GM18519 (cell line): ENCODE measurements around the gene NAPSA.

Experiments used
- ATAC-seq: cut with Tn5 transposase; IDR thresholded peaks from one replicate; pipeline ENCODE4 v1.9.1; 2021; ENCODE audit warnings: mild to moderate bottlenecking, moderate library complexity; ENCODE audit not compliant: unreplicated experiment, low FRiP score

Gene NAPSA

GRCh38 chr19:50384685-50385535 is 19.5 kb upstream of the NAPSA start:
- ATAC-seq = no peak

DNA sequence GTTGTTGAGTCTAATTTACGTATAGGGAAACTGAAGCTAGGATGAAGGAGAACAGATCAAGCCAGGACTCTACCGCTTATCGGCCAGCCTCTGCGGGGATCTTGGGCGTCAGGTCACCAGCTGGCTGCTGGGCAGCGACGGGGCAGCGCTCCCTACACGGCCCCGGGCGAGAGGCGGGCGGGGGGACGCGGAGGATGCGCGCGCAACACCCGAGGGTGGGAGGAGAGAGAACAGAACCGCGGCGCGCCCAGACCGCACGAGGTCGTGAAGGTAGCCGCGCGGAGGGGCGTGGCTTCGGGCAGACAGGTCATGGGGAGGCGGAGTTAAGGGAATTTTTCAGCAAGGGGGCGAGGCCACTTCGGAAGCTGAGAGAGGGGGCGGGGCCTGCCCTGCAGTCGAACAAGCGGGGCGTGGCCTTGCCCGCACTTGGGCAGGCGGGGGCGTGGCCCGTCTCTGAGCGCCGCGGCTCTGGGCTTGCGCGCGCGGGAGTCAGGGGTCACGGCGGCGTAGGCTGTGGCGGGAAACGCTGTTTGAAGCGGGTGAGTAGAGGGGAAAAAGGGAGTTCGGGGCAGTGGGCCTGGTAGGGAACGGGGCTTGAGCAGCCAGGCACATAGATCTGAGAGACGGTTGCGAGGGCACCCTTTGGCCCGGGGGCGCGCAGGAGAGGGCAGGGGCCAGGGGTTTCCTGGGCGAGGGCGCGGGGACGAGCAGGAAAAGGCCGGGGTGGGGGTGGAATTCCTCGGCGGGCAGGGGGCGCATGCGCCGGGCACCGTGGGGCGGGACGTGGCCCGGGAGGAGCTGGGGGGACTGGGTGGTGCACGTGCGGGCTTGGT is 18.6 kb upstream of the NAPSA start, which contains the start of gene POLD1:
TSS of gene POLD1 (plus strand) at position 496 of the 833 bp plus-strand sequence. CDS start 14,505 bp downstream, outside the sequence.
- ATAC-seq = peak; percentile 59

DNA sequence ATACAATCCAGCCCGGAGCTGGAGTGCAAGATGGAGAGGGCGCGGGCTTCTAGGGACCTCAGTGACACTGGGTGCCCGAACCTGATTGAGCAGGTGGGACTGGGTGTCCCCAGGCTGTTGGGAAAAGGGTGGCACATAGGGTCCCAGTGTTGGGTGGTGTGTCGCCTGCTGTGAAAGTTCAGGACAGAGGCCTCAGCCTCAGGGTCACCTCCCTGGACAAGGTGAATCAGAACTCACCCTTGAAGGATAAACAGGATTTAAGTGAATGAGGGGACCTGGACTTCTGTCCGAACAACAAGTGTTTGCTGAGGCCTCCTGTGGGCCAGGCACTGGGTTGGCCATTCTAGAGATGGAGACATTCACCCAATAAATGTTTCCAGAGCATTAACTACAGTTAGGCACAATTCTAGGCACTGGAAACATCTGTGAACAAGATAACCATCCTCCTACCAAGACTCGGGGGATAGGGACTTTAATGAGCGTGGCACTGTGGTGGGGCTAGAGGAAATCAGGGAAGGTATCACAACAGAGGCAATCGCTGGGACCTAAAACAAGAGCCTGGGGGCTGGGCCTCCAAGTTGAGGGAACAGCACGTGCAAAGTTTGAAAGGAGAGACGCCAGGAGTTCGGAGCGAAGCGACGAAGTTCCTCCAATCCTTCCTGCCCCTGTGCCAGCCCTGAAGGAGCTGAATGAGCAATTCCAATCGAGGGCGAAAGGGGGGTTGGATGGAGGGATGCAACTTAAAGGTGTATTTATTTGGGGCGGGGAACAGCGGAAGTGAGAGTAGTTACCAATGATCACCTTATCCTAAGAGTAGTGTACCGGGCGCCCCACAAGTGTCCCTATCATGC is 17.8 kb upstream of the NAPSA start:
- no peak for ATAC-seq

DNA sequence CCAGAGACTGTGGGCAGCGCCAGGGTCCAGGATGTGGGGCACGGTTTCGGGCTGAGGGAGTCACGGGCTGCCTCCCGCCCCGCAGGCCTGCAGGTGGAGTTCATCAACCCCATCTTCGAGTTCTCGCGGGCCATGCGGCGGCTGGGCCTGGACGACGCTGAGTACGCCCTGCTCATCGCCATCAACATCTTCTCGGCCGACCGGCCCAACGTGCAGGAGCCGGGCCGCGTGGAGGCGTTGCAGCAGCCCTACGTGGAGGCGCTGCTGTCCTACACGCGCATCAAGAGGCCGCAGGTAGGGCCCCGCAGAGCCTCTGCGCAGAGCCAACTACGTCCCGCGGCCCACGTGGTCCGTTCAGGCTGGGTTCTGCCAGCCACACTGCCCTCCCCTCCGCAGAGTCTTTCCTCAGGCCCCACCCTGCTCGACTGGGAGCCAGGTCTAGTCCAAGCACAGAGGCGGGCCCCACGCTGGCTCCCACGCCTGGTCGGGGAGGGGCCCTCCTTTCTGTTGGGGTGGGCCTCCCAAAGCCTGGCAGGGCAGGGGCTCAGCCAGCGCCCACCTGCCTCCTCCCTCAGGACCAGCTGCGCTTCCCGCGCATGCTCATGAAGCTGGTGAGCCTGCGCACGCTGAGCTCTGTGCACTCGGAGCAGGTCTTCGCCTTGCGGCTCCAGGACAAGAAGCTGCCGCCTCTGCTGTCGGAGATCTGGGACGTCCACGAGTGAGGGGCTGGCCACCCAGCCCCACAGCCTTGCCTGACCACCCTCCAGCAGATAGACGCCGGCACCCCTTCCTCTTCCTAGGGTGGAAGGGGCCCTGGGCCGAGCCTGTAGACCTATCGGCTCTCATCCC is 16.7 kb upstream of the NAPSA start:
- no peak for ATAC-seq

DNA sequence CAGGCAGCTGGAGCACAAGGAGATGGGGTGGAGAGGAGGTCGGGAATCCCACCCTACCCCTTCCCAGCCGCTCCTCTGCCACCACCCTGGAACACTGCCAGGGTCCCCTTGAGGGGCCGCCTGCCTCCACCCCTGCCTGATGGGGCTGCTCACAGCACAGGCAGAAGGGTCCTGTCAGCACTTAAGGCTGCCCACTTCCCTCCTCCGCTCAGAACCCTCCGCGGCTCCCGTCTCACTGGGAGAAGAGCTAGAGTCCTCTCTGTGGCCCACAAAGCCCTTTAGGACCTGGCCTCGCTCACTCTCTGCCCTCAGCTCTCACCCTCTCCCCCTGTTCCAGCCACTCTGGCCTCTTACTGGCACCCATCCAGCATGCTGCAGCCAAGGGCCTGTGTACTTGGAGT is 15.3 kb upstream of the NAPSA start:
- ATAC-seq = no peak

GRCh38 chr19:50380137-50380536 is 14.7 kb upstream of the NAPSA start:
- no peak for ATAC-seq

DNA sequence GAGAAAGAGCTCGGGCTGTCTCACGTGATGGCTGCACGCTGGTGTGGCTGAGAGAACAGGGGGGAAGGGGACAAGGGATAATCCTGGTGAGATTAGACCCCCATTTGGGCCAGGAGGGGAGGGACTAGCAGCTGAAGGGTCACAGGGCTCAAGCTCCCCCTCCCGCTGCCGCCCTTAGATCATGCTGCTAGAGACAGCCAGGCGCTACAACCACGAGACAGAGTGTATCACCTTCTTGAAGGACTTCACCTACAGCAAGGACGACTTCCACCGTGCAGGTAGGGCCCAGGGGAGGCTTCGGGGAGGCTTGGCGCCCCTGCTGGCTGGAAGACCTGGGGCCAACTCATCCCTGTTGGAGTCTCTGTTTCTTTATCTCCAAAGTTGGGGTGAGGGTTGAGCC is 14.2 kb upstream of the NAPSA start:
- no peak for ATAC-seq

DNA sequence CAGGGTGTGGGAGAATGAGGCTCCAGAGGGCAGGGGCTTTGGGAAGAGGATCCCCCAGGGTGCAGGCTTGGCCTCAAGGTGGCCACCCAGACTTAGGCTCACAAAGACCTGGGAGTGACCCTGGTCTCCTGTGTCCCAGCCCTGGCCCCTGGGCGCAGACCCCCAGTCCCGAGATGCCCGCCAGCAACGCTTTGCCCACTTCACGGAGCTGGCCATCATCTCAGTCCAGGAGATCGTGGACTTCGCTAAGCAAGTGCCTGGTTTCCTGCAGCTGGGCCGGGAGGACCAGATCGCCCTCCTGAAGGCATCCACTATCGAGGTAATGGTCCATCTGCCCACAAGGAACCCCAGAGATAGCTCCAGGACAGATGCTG is 13.4 kb upstream of the NAPSA start:
- no peak for ATAC-seq

- ATAC-seq = no peak
These were observed 12.9 kb upstream of the NAPSA start for GRCh38 chr19:50378169-50378862.

DNA sequence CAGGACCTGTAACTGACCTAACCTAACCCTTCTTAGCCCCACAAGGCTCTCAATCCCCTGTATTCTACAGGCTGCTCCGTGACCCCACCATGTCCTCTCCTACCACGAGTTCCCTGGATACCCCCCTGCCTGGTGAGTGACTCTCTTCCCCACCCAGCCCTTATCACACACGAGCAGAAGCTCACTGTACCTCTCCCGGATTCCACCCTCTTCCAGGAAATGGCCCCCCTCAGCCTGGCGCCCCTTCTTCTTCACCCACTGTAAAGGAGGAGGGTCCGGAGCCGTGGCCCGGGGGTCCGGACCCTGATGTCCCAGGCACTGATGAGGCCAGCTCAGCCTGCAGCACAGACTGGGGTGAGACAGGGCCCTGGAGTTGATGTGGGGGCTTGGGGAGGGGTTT is 12.1 kb upstream of the NAPSA start:
- ATAC-seq = no peak

DNA sequence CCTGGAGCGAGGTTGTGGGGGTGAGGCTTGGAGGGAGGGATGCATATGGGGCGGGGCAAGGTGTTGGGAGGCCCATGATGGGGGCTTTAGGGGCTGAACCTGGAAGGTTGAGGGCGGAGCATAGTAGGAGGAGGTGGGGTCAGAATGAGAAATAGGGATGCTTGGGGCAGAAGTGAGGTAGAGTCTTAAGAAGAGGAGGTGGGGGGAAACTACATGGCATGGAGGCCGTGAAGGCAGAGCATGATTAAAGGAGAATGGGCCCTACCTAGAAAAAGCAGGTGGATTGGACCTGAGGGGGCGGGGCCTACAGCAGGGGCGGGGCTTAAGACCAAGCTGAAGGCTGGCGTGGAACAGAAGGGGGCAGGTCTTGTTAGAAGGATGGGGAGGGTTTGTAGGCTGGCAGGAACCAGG is 11.6 kb upstream of the NAPSA start:
- ATAC-seq = no peak

- ATAC-seq = peak; percentile 67
These were observed 11.0 kb upstream of the NAPSA start, which contains the start of gene NR1H2 for GRCh38 chr19:50376166-50377050. Gene NR1H2, plus strand, starts transcription at chr19:50376457. Its CDS starts 1,149 bp downstream, at chr19:50377606.

DNA sequence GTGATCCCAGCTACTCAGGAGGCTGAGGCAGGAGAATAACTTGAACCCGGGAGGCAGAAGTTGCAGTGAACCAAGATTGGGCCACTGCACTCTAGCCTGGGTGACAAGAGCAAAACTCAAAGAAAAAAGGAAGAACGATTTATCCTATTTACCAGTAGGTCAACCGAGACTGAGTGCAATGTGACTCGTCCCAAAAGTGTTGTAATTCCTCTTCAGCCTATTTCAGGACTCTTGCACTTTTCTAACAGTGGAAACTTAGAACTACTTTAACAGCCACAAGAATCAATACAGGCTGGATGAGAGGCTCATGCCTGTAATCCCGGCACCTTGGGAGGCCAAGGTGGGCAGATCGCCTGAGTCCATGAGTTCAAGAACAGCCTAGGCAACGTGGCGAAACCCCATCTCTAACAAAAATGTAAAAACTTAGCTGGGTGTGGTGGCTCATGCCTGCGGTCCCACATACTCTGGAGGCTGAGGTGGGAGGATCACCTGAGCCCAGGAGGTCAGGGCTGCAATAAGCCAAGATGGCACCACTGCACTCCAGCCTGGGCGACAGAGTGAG is 6.6 kb upstream of the NAPSA start:
- ATAC-seq = no peak

- ATAC-seq = no peak
These were observed 3.5 kb upstream of the NAPSA start for GRCh38 chr19:50368649-50369570.

- no peak for ATAC-seq
These were observed 2.6 kb downstream of the NAPSA start for GRCh38 chr19:50362656-50363424.

- ATAC-seq = no peak
These were observed 3.4 kb downstream of the NAPSA start for GRCh38 chr19:50362030-50362412.
